Transverse colon (tissue), 3 donors: ENCODE data around the gene SDCCAG8.

Experiments used
- EP300 ChIP-seq: sonication (generic); formaldehyde crosslinking; IDR thresholded peaks from one replicate; pipeline ENCODE4 v1.6.1; 2017; ENCODE audit warnings: antibody characterized with exemption, low read depth
- TF ChIP-seq, protein P1 (sequence below), 5 experiments: fragments of 200-600 bp in 3 of 5; fragments of 450-650 bp in 2 of 5; sonication (generic) in 3 of 5; IDR thresholded peaks; 1 replicate in 2 of 5; 2 replicates in 3 of 5; pipeline ENCODE4 v1.5.1; 2016 to 2017; ENCODE audit warnings: antibody characterized with exemption in 5 of 5, inconsistent platforms in 3 of 5, mild to moderate bottlenecking in 2 of 5, moderate library complexity in 1 of 5

DNA sequence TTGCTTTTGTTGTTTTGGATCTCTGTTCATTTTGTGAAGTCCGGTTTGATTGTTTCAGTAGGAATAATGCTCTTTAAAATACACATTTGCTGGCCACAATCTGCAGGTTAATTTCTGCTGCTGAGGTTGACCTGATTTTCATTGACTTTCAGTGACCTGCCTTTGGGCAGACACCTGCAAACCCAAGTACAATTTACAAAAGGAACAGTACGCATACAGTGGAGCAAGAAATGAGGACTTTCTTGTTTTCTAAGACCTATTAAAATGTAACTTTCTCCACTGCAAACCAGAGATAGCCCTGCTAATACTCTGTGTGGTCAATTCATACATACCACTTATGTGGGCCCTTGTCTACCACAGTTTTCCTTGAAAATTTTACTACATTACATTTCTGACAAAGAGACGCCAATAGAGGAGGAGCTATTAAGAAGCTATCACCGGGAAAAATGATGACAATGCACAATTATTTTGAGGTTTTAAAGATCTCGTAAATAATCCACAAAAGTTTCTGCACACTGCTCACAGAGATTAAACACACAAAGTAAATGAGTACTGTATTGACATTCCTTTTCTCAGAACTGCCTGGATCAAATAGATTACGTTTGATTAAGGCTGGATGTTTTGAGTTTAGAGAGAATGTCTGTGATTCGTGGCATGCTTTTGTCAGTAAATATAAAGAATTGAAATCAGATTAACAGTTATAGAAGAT is 141.9 kb downstream of the SDCCAG8 start:
- TF ChIP-seq, protein P1, sequence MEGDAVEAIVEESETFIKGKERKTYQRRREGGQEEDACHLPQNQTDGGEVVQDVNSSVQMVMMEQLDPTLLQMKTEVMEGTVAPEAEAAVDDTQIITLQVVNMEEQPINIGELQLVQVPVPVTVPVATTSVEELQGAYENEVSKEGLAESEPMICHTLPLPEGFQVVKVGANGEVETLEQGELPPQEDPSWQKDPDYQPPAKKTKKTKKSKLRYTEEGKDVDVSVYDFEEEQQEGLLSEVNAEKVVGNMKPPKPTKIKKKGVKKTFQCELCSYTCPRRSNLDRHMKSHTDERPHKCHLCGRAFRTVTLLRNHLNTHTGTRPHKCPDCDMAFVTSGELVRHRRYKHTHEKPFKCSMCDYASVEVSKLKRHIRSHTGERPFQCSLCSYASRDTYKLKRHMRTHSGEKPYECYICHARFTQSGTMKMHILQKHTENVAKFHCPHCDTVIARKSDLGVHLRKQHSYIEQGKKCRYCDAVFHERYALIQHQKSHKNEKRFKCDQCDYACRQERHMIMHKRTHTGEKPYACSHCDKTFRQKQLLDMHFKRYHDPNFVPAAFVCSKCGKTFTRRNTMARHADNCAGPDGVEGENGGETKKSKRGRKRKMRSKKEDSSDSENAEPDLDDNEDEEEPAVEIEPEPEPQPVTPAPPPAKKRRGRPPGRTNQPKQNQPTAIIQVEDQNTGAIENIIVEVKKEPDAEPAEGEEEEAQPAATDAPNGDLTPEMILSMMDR (IDR thresholded peaks at IDR 0.05), result no peak
- no peak for TF ChIP-seq EP300
